Heart right ventricle (tissue), 16 donors: ENCODE measurements around the gene MED26. TPM values are rescaled to one million over a fixed set of nuclear protein-coding genes. Genes with fewer than 3 reads are reported as not detected.
A peak's percentile ranks its signal among the peaks of the same experiment; 100 is the strongest.

Experiments used
- ATAC-seq, 8 donors: fragments of 200-7000 bp; cut with Tn5 transposase; one replicate each; pipeline ENCODE4 v1.9.1; 2020; ENCODE audit warnings: mild to moderate bottlenecking in 8 of 8, moderate library complexity in 8 of 8, moderate number of reproducible peaks in 1 of 8
- DNase-seq, 2 donors: peaks; one replicate each; pipeline ENCODE4 v3.0.0-alpha.2; 2020
- H3K27ac ChIP-seq, 10 donors: fragments of 200-600 bp; sonication (generic) in 2 of 10; one replicate each; pipeline versions ENCODE4 v1.5.0 to v1.8.0; 2020 to 2022; ENCODE audit warnings: mild to moderate bottlenecking in 3 of 10
- H3K27me3 ChIP-seq, 7 donors: fragments of 200-600 bp; one replicate each; pipeline ENCODE4 v1.8.0; 2021 to 2022; ENCODE audit warnings: mild to moderate bottlenecking in 2 of 7
- H3K36me3 ChIP-seq, 9 donors: fragments of 200-600 bp; sonication (generic) in 1 of 9; one replicate each; pipeline versions ENCODE4 v1.5.0 to v1.8.0; 2020 to 2022; ENCODE audit warnings: mild to moderate bottlenecking in 2 of 9
- H3K4me1 ChIP-seq, 9 donors: fragments of 200-600 bp; sonication (generic) in 1 of 9; one replicate each; pipeline versions ENCODE4 v1.5.0 to v1.8.0; 2020 to 2022; ENCODE audit warnings: mild to moderate bottlenecking in 4 of 9
- H3K4me3 ChIP-seq, 10 donors: fragments of 200-600 bp; sonication (generic) in 2 of 10; one replicate each; pipeline versions ENCODE4 v1.5.0 to v1.8.0; 2020 to 2022; ENCODE audit warnings: mild to moderate bottlenecking in 7 of 10, moderate library complexity in 2 of 10
- H3K9me3 ChIP-seq, 11 donors: fragments of 200-600 bp in 10 of 11; sonication (generic) in 2 of 11; one replicate each; pipeline versions ENCODE4 v1.5.0 to v1.8.0; 2013 to 2022; ENCODE audit warnings: mild to moderate bottlenecking in 2 of 11, control low read depth in 1 of 11, moderate library complexity in 1 of 11
- WGBS, 2 donors: extraction: QIAGEN DNeasy Blood & Tissue Kit; methylation state at CpG; one replicate each; pipeline ENCODE4 v1.1.7; 2013; ENCODE audit warnings: inconsistent platforms in 1 of 2; 5-methylcytosine and 5-hydroxymethylcytosine counted together
- intact Hi-C, 10 donors: fragments of 100-400 bp; cut with DNase I; formaldehyde crosslinking; loops; one replicate each; pipeline versions ENCODE4 v1.11.1 to v1.14.2; 2022
- polyA plus RNA-seq, 2 donors: library from polyadenylated mRNA; stranded (reverse); fragments of 200-250 nt; gene quantifications; one replicate each; pipeline ENCODE4 v1.2.3, GENCODE V29; 2013
- total RNA-seq, 10 donors: library from RNA; stranded (reverse); fragmentation: NEBNext Ultra II Directional in 3 of 10; extraction: Animal tissue kit (Norgen Biotek cat#: 25700) in 3 of 10; gene quantifications; one replicate each; pipeline versions ENCODE4 v1.2.1 to v1.2.4, GENCODE V29; 2021 to 2023
- TF ChIP-seq, protein P1 (sequence below), 9 donors: fragments of 200-600 bp; sonication (generic) in 2 of 9; IDR thresholded peaks; one replicate each; pipeline versions ENCODE4 v1.5.0 to v1.8.0; 2021 to 2022; ENCODE audit warnings: antibody characterized with exemption in 9 of 9, mild to moderate bottlenecking in 5 of 9, moderate library complexity in 1 of 9
- donor health status: Arrhythmogenic right ventricular cardiomyopathy.
- donor health status: ischemic (EF 13 %, LVEDD 7.1; RV severe dilation, severe dysfunction).
- donor health status: healthy with polysubstance abuse.
- donor health status: DM: no; HTN: yes; CAD: no.
- donor health status: DM: no; HTN: no; CAD: no.
- donor health status: ischemic (EF 25% LVEDD 6.9; RV normal size, moderate dysfunction).
- donor health status: ischemic (EF 25% LVEDD 5.7; RV mildly dilated, moderate dysfunction).
- donor health status: healthy.
- donor health status: DM: yes; HTN: yes; CAD: no.
- donor health status: Ischemic cardiomyopathy.
- donor health status: ischemic (EF 35%, LVEDD 5.7; RV mildly dilated, moderate dysfunction).
- donor health status: nonischemic (EF 11% LVEDD 7.7; RV severe dilation, severe dysfunction).
- donor health status: DM: yes; HTN: yes; CAD: no.
- donor health status: PGD.
- donor health status: ischemic (EF 29% LVEDD 5.4; RV normal size, mild dysfunction).
- donor health status: nonischemic (EF 23%, LVEDD 6.1; RV moderate dilation, normal function).

MED26 gene
- total and polyA plus RNA-seq, 12 donors: 3.3 to 6.9 (median 4.6) TPM

DNA sequence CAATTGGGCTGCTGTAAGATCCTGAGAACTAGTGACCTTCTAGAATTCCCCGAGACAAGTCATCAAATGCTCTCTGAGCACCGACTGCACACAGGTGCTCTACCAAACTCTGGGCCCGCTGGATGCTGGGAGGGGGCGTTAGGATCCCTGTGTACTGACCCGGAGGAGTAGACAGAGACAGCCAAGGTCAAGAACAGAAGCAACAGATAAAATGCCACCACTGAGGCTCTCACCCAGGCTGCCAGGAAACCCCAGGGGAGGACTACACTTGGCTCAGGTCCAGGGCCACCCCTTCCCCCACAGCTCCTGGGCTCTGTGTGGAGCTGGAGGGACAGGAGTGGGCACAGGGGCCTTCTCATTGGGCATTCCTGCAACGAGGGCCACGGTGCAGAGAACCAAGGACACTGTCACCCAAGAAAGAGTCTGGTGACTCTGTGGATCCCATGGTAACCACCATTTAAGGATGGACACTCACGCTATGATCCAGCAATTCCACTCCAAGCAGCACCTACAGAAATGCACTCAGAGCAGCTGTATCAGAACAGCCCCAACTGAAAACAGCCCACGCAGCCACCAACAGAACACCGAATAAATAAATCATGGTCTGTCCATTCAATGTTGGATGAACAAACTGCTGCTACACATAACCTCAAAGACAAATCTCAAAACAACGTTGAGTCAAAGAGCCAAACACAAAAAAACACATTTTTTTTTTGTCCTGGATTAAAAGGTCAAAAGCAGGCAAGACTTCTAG lies 39.0 kb downstream of the MED26 start:
- intact Hi-C loops: loop anchor here in 4 of 10 donors (5.0 kb wide), 1 partner anchor 38 kb away; the partner anchor contains the start of gene MED26 (in 4 of the 4)
- DNase-seq (no peak), ATAC-seq (no peak)
- Histone ChIP-seq H3K9me3 (no peaks in the 10 kb centered on the region), H3K4me1 (peaks cover 33 to 100% (median 80%) of the 10 kb centered on the region in 9 donors), H3K27ac (peak overlapping the region in 3 of 10 donors; percentile 18 to 83 (median 56)), H3K4me3 (peak overlapping the region in 2 of 10 donors; percentile 34 to 35), H3K27me3 (no peaks in the 10 kb centered on the region), H3K36me3 (peaks cover 0 to 3% (median 0%) of the 10 kb centered on the region in 9 donors)
- TF ChIP-seq, protein P1, sequence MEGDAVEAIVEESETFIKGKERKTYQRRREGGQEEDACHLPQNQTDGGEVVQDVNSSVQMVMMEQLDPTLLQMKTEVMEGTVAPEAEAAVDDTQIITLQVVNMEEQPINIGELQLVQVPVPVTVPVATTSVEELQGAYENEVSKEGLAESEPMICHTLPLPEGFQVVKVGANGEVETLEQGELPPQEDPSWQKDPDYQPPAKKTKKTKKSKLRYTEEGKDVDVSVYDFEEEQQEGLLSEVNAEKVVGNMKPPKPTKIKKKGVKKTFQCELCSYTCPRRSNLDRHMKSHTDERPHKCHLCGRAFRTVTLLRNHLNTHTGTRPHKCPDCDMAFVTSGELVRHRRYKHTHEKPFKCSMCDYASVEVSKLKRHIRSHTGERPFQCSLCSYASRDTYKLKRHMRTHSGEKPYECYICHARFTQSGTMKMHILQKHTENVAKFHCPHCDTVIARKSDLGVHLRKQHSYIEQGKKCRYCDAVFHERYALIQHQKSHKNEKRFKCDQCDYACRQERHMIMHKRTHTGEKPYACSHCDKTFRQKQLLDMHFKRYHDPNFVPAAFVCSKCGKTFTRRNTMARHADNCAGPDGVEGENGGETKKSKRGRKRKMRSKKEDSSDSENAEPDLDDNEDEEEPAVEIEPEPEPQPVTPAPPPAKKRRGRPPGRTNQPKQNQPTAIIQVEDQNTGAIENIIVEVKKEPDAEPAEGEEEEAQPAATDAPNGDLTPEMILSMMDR (IDR thresholded peaks at IDR 0.05): no peak
- WGBS, 2 donors: 59 to 61% methylated on average over 11 of the region's 11 CpGs

DNA sequence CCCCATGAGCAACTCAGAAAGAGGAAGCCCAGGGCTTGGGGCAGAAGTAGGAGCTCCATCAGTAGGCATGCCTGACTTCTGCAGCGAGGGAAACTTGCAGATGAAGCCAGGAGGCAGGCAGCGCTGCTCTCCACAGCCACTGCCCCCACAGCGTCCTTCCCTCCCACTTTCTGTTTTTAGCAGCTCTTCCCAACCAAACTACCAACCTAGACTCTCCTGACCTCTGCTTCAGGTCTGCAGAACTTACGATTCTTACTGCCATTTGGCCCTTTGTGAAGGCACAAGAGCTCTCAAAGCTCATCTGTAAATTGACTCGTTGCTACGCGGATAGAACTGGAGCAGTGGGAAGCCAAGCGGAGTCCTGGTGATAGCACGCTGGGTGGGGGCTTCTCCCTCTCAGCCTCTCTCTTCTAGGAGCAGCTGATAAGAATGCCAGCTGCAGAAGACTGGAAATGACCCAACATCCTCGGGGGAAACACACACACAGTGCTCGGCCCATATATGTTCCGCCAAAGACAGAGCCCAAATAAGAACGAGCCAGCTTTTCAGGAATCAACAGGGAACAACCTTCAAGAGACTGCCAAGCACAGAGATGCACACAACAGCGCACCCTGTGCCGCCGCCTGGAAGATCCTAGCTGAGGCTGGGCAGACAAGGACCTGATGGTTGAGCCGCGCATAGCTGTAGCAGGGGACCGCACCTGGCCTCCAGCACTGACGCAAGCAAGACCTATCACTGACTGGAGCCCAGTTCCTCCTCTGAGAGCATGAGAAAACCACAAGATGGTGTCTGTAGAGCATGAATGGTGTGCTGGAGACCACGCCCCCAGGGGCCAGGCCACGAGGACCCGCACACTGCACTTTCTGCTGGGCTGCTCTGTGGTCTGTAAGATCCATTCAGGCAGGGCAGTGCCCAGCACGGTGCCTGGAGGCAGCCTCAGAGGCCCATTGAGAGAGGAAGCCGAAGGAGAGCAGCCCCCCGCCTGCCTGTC lies 39.9 kb downstream of the MED26 start:
- peak overlapping the region in 9 of 10 donors; percentile 18 to 83 (median 56) for H3K27ac ChIP-seq
- DNase-seq: peak in 1 of 2 donors; percentile 34
- peaks cover 36 to 100% (median 80%) of the 10 kb centered on the region in 9 donors for H3K4me1 ChIP-seq
- H3K9me3 ChIP-seq: no peaks in the 10 kb centered on the region
- TF ChIP-seq, protein P1 (IDR thresholded peaks at IDR 0.05): peak in 1 of 9 donors; percentile 19
- ATAC-seq: peak in 7 of 8 donors; percentile 12 to 55 (median 51)
- 14 to 15% methylated on average over 26 of the region's 26 CpGs for WGBS, 2 donors
- no peaks in the 10 kb centered on the region for H3K27me3 ChIP-seq
- H3K36me3 ChIP-seq: peaks cover 0 to under 1% (median 0%) of the 10 kb centered on the region in 9 donors
- H3K4me3 ChIP-seq: peak overlapping the region in 7 of 10 donors; percentile 13 to 35 (median 29)
- intact Hi-C loops: loop anchor here in 4 of 10 donors (5.0 kb wide), 1 partner anchor 39 kb away; the partner anchor contains the start of gene MED26 (in 4 of the 4)

- TF ChIP-seq, protein P1 (IDR thresholded peaks at IDR 0.05): no peak
- H3K27ac ChIP-seq: peak overlapping the region in 8 of 10 donors; percentile 18 to 83 (median 50)
- WGBS, 2 donors: 47 to 48% methylated on average over 20 of the region's 20 CpGs
Measured at GRCh38 chr19:16586991-16587832, 40.8 kb downstream of the MED26 start.

More at GRCh38 chr19:16586991-16587832, 40.8 kb downstream of the MED26 start:
- DNase-seq: no peak
- ATAC-seq: peak in 1 of 8 donors; percentile 2
- Histone ChIP-seq H3K9me3 (no peaks in the 10 kb centered on the region), H3K27me3 (no peaks in the 10 kb centered on the region), H3K4me3 (peak overlapping the region in 7 of 10 donors; percentile 13 to 35 (median 29)), H3K36me3 (no peaks in the 10 kb centered on the region), H3K4me1 (peaks cover 44 to 100% (median 81%) of the 10 kb centered on the region in 9 donors)
- intact Hi-C loops: loop anchor here in 4 of 10 donors (5.0 kb wide), 1 partner anchor 40 kb away; the partner anchor contains the start of gene MED26 (in 4 of the 4)
